K562 (cell line): ENCODE results near the gene NFATC2. TPM values are rescaled to one million over a fixed set of nuclear protein-coding genes. Genes with fewer than 3 reads are reported as not detected.

Experiments used
- ATAC-seq: fragments of 200-7000 bp; cut with Tn5 transposase; 3 replicates; pipeline ENCODE4 v1.9.1; 2020; ENCODE audit warnings: moderate library complexity
- BruUV-seq: library from RNA; stranded (reverse); fragments of 400-500 nt; replicated peaks from 2 replicates; lab custom pipeline; 2021; lab: Mats Ljungman, UMichigan
- CTCF ChIA-PET: fragments of 300-600 bp; formaldehyde crosslinking; extraction: SDS; loops from one replicate; lab custom pipeline; 2021; ENCODE audit warnings: low intra/inter-chr PET ratio; lab: Yijun Ruan, JAX
- POLR2A ChIA-PET: fragments of 300-600, 350-650 bp; sonication (Branson Sonifier 250); formaldehyde crosslinking; extraction: SDS; loops from one replicate; lab custom pipeline; 2021; ENCODE audit warnings: antibody characterized with exemption, inconsistent platforms; lab: Yijun Ruan, JAX
- DNase-seq, 4 experiments: peaks; one replicate each; pipeline versions ENCODE4 v3.0.0 to v3.0.0-alpha.2; 2011 to 2018; ENCODE audit warnings: low spot score in 3 of 4, mixed read lengths in 3 of 4; ENCODE audit errors: extremely low read depth in 1 of 4
- FAIRE-seq: peaks from 2 replicates; lab custom pipeline; 2011; peaks lifted over from hg19 to GRCh38; lab: Jason Lieb, UNC
- H2AFZ ChIP-seq: 2 replicates; pipeline ENCODE4 v1.6.0; 2011; ENCODE audit warnings: low read depth, low read length, control low read depth, inconsistent platforms
- H3K27ac ChIP-seq: fragments of 200-600 bp; 3 replicates; pipeline ENCODE4 v1.8.0; 2011; ENCODE audit warnings: low read depth, mild to moderate bottlenecking, control low read depth, inconsistent platforms, low read length, moderate library complexity, mixed read lengths; ENCODE audit errors: extremely low read depth
- H3K27me3 ChIP-seq, 2 experiments: fragments of 300-600 bp in 1 of 2; 2 replicates in 1 of 2; 3 replicates in 1 of 2; pipeline versions ENCODE4 v1.6.0 to v1.8.0; 2011; ENCODE audit warnings: inconsistent platforms in 2 of 2, low read length in 2 of 2, mild to moderate bottlenecking in 1 of 2, mixed read lengths in 1 of 2, moderate library complexity in 1 of 2; ENCODE audit not compliant: control insufficient read depth in 2 of 2, insufficient read depth in 2 of 2
- H3K36me3 ChIP-seq: fragments of 300-600 bp; 3 replicates; pipeline ENCODE4 v1.8.0; 2011; ENCODE audit warnings: mild to moderate bottlenecking, low read length, inconsistent platforms; ENCODE audit not compliant: control insufficient read depth, insufficient read depth
- H3K4me1 ChIP-seq, 2 experiments: fragments of 200-600 bp in 1 of 2; replicated peaks in 1 of 2; 2 replicates in 1 of 2; 3 replicates in 1 of 2; pipeline versions ENCODE4 v1.5.1 to v1.8.0; 2011; ENCODE audit warnings: inconsistent platforms in 2 of 2, low read length in 2 of 2, mild to moderate bottlenecking in 1 of 2, mixed read lengths in 1 of 2, moderate library complexity in 1 of 2; ENCODE audit not compliant: control insufficient read depth in 2 of 2, insufficient read depth in 2 of 2
- H3K4me2 ChIP-seq: 2 replicates; pipeline ENCODE4 v1.6.1; 2011; ENCODE audit warnings: low read length, control low read depth, inconsistent platforms, mixed read lengths; ENCODE audit not compliant: insufficient read depth
- H3K4me3 ChIP-seq: fragments of 200-600 bp; sonication (generic), shearing (Covaris generic); 2 replicates; pipeline ENCODE4 v1.5.1; 2016; ENCODE audit warnings: control low read depth, inconsistent platforms
- H3K79me2 ChIP-seq: fragments of 200-600 bp; 3 replicates; pipeline ENCODE4 v1.8.0; 2011; ENCODE audit warnings: low read length, inconsistent platforms; ENCODE audit not compliant: control insufficient read depth, insufficient read depth
- H3K9ac ChIP-seq, 2 experiments: 2 replicates each; pipeline versions ENCODE4 v1.6.0 to v1.6.1; 2011; ENCODE audit warnings: low read depth in 2 of 2, low read length in 2 of 2, control low read depth in 1 of 2, inconsistent platforms in 1 of 2, mild to moderate bottlenecking in 1 of 2, mixed read lengths in 1 of 2; ENCODE audit not compliant: insufficient read depth in 1 of 2
- H3K9me1 ChIP-seq: one replicate; pipeline ENCODE4 v1.6.0; 2011; ENCODE audit warnings: inconsistent platforms, mild to moderate bottlenecking, low read length, moderate library complexity; ENCODE audit not compliant: control insufficient read depth, insufficient read depth
- H3K9me3 ChIP-seq: replicated peaks from 2 replicates; pipeline ENCODE4 v1.5.1; 2011; ENCODE audit warnings: low read depth, low read length, inconsistent platforms; ENCODE audit not compliant: control insufficient read depth, insufficient read depth
- H4K20me1 ChIP-seq: replicated peaks from 2 replicates; pipeline ENCODE4 v1.6.1; 2011; ENCODE audit warnings: low read length, inconsistent platforms, mixed read lengths; ENCODE audit not compliant: control insufficient read depth, insufficient read depth
- PHF21A ChIP-seq: fragments of 450-650 bp; IDR thresholded peaks from 2 replicates; pipeline ENCODE4 v1.6.1; 2017; ENCODE audit warnings: low read depth, borderline replicate concordance
- PURB ChIP-seq: sonication (generic); formaldehyde crosslinking; IDR thresholded peaks from 2 replicates; pipeline ENCODE4 v1.9.0; 2021; ENCODE audit warnings: low read depth, mild to moderate bottlenecking, missing genetic modification reagents
- TBP ChIP-seq: optimal IDR thresholded peaks from 2 replicates; pipeline ENCODE3; 2011; ENCODE audit warnings: low read depth, low read length, improper control_type of control experiment
- ZNF324 ChIP-seq: fragments of 250-450 bp; sonication (Bioruptor Pico); IDR thresholded peaks from 2 replicates; pipeline ENCODE4 v1.4.0; 2020; ENCODE audit warnings: mild to moderate bottlenecking
- ZNF589 ChIP-seq: fragments of 200-800 bp; sonication (Bioruptor generic); IDR thresholded peaks from 2 replicates; pipeline ENCODE4 v1.6.1; 2016; ENCODE audit warnings: low read depth, missing genetic modification characterization, missing compliant biosample characterization
- WGBS: fragments of 100-300 bp; shearing (Covaris generic); methylation state at CpG from one replicate; pipeline ENCODE4 v1.1.6; 2016; ENCODE audit warnings: low coverage, mixed read lengths; ENCODE audit not compliant: insufficient coverage; ENCODE audit errors: missing lambda C conversion rate; 5-methylcytosine and 5-hydroxymethylcytosine counted together
- in situ Hi-C: fragments of 300-500 bp; cut with MboI; formaldehyde crosslinking; loops from 4 replicates; pipeline ENCODE4 v1.15.0; 2018; ENCODE audit warnings: inconsistent platforms, mixed read lengths
- intact Hi-C: fragments of 100-400 bp; cut with micrococcal nuclease; formaldehyde crosslinking; loops from 2 replicates; pipeline ENCODE4 v1.14.2; 2022
- polyA plus RNA-seq, 8 experiments: library from polyadenylated mRNA; depleted of rRNA in 4 of 8; stranded (reverse) in 5 of 8; unstranded in 3 of 8; fragments of >200 nt; fragmentation: Nextera tagmentation in 2 of 8; fragmentation: Illumina TruSeq in 1 of 8; extraction: Ambion mirVana in 2 of 8; extraction: Trizol in 1 of 8; gene quantifications; 2 replicates each; pipeline versions ENCODE4 v1.2.1 to v1.2.3, GENCODE V29; 2011 to 2014; ENCODE audit warnings: inconsistent platforms in 1 of 8, missing spikeins in 1 of 8
- total RNA-seq, 7 experiments: library from RNA; depleted of rRNA in 6 of 7; stranded (reverse); fragments of >200 nt in 6 of 7; fragmentation: Illumina TruSeq in 2 of 7; extraction: Trizol in 2 of 7; gene quantifications; 2 replicates each; pipeline versions ENCODE4 v1.2.1 to v1.2.3, GENCODE V29; 2011 to 2021; ENCODE audit warnings: low replicate concordance in 1 of 7
- TF ChIP-seq, protein P1 (sequence below): fragments of 250-450 bp; sonication (Bioruptor Pico); IDR thresholded peaks from 2 replicates; pipeline ENCODE4 v1.5.0; 2022; ENCODE audit warnings: mild to moderate bottlenecking
- TF ChIP-seq, protein P2 (sequence below): fragments of 450-650 bp; formaldehyde crosslinking; IDR thresholded peaks from 2 replicates; pipeline ENCODE4 v1.4.0; 2020; ENCODE audit warnings: mild to moderate bottlenecking

Gene NFATC2
- total and polyA plus RNA-seq, 9 of the 15 experiments (the other 6 are each of a cell fraction or from before 2014, with no cell fraction given): 1.9 to 11.2 (median 3.0) TPM

DNA sequence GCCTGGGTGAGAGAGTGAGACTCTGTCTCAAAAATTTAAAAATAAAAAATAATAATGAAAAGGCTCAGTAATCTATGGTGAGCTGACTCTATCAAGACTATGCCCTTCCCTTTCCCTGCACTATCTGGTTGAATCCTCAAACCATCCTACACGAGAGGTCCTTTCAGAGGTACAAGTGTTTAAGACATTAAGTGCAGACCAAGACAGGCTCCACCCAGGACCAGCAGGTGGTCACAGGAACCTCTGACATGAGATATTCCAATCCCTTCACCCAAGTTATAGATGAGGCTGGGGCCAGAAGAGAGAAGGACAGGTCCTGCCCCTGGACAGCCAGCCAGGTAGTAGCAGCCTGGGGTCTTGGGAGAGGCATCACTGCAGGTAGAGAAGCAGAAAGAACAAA lies 182.6 kb downstream of the NFATC2 start:
- BruUV-seq: no TSS peak
- CTCF ChIA-PET: no interaction called here
- no peak overlapping the region for H3K4me2 ChIP-seq

DNA sequence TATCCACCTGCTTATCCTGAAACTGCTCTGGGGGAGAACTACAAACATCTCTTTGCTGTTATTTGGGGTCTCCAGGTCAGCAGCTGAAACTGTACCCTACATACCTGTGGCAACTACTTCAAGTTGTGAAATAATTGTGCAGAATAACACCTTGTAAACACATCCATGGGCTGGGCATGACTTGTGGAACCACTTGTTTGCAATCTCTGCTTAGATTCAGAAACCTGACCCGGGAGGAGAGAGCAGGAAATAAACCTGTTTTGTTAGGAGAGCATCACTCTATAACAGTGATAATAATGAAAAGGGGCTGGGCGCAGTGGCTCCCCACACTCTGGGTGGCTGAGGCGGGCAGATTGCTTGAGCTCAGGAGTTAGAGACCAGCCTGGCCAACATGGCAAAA lies 183.1 kb downstream of the NFATC2 start:
- ATAC-seq (no peak), DNase-seq (no peak), FAIRE-seq (no peak)
- H2AFZ ChIP-seq: no peak overlapping the region
- H3K9me1 ChIP-seq: peaks cover 6% of the 10 kb centered on the region
- no peaks in the 10 kb centered on the region for H4K20me1 ChIP-seq
- CTCF ChIA-PET: no interaction called here
- no peaks in the 10 kb centered on the region for H3K36me3 ChIP-seq
- WGBS: 3% methylated on average over 3 of the region's 3 CpGs
- H3K79me2 ChIP-seq: no peaks in the 10 kb centered on the region
- no peak for TF ChIP-seq ZNF324 (CRISPR knock-in tag)
- TF ChIP-seq, protein P1, sequence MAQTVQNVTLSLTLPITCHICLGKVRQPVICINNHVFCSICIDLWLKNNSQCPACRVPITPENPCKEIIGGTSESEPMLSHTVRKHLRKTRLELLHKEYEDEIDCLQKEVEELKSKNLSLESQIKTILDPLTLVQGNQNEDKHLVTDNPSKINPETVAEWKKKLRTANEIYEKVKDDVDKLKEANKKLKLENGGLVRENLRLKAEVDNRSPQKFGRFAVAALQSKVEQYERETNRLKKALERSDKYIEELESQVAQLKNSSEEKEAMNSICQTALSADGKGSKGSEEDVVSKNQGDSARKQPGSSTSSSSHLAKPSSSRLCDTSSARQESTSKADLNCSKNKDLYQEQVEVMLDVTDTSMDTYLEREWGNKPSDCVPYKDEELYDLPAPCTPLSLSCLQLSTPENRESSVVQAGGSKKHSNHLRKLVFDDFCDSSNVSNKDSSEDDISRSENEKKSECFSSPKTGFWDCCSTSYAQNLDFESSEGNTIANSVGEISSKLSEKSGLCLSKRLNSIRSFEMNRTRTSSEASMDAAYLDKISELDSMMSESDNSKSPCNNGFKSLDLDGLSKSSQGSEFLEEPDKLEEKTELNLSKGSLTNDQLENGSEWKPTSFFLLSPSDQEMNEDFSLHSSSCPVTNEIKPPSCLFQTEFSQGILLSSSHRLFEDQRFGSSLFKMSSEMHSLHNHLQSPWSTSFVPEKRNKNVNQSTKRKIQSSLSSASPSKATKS (CRISPR knock-in tag): no peak
- no peak for TF ChIP-seq TBP
- no peak for TF ChIP-seq PURB (CRISPR knock-in tag)
- TF ChIP-seq, protein P2, sequence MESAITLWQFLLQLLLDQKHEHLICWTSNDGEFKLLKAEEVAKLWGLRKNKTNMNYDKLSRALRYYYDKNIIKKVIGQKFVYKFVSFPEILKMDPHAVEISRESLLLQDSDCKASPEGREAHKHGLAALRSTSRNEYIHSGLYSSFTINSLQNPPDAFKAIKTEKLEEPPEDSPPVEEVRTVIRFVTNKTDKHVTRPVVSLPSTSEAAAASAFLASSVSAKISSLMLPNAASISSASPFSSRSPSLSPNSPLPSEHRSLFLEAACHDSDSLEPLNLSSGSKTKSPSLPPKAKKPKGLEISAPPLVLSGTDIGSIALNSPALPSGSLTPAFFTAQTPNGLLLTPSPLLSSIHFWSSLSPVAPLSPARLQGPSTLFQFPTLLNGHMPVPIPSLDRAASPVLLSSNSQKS (CRISPR knock-in tag): no peak
- peaks cover 3 to 10% of the 10 kb centered on the region in 2 experiments; a peak in 3 of 5 replicates for H3K4me1 ChIP-seq
- BruUV-seq: no TSS peak
- H3K4me3 ChIP-seq: no peak overlapping the region
- H3K4me2 ChIP-seq: no peak overlapping the region
- H3K9me3 ChIP-seq: no peaks in the 10 kb centered on the region
- intact Hi-C loops: no loop called here
- in situ Hi-C loops: no loop called here
- H3K27ac ChIP-seq: no peak overlapping the region
- POLR2A ChIA-PET: no interaction called here
- H3K9ac ChIP-seq: no peak overlapping the region
- H3K27me3 ChIP-seq: peaks cover 5 to 15% of the 10 kb centered on the region in 2 experiments; a peak in 4 of 5 replicates

More for the DNA sequence above, 182.6 kb downstream of the NFATC2 start:
- ATAC-seq: no peak; the same call in 2 of the 3 replicates
- no peaks in the 10 kb centered on the region for H4K20me1 ChIP-seq
- H2AFZ ChIP-seq: no peak overlapping the region
- intact Hi-C loops (no loop called here), in situ Hi-C loops (no loop called here)
- no peak overlapping the region for H3K27ac ChIP-seq
- no peak for DNase-seq
- H3K36me3 ChIP-seq: no peaks in the 10 kb centered on the region
- H3K9ac ChIP-seq: no peak overlapping the region
- H3K27me3 ChIP-seq: peaks cover 5 to 15% of the 10 kb centered on the region in 2 experiments; a peak in 4 of 5 replicates
- WGBS: 0% methylated on average over 1 of the region's 1 CpG
- no peak overlapping the region for H3K4me3 ChIP-seq
- no peak for FAIRE-seq
- H3K9me1 ChIP-seq: peaks cover 4% of the 10 kb centered on the region
- no peaks in the 10 kb centered on the region for H3K9me3 ChIP-seq
- H3K79me2 ChIP-seq: no peaks in the 10 kb centered on the region
- TF ChIP-seq PHF21A (no peak), ZNF589 (CRISPR knock-in tag) (0 out of 2 replicates have a peak, but pooled peaks have one; percentile 8)
- H3K4me1 ChIP-seq: peaks cover 0 to 4% of the 10 kb centered on the region in 2 experiments; a peak in 2 of 5 replicates
- POLR2A ChIA-PET: no interaction called here
